Body of pancreas (tissue), 4 donors: ENCODE data around the gene NUDT11. TPM values are rescaled to one million over a fixed set of nuclear protein-coding genes. Genes with fewer than 3 reads are reported as not detected.
"Not testable (repeated sequence)": the region's sequence is repeated elsewhere in the genome, so short reads cannot be mapped to it uniquely, and the experiment has no call there.

Experiments used
- ATAC-seq: fragments of 150-250 bp; one replicate; pipeline ENCODE4 v1.9.1; 2016
- DNase-seq, 4 donors: peaks; one replicate each; pipeline ENCODE4 v3.0.0-alpha.2; 2019
- H3K27ac ChIP-seq, 4 donors: fragments of 200-600 bp; sonication (generic); 1 replicate in 3 of 4; 2 replicates in 1 of 4; pipeline versions ENCODE4 v1.5.1 to v1.6.1; 2016 to 2019; ENCODE audit warnings: mild to moderate bottlenecking in 1 of 4, mixed read lengths in 1 of 4, moderate library complexity in 1 of 4
- H3K27me3 ChIP-seq, 2 donors: fragments of 200-600 bp; sonication (generic); one replicate each; pipeline ENCODE4 v1.6.0; 2016; ENCODE audit warnings: mild to moderate bottlenecking in 1 of 2
- H3K36me3 ChIP-seq, 2 donors: fragments of 200-600 bp; sonication (generic); replicated peaks in 1 of 2; 2 replicates each; pipeline ENCODE4 v1.5.1; 2016; ENCODE audit warnings: low read depth in 2 of 2; ENCODE audit not compliant: insufficient read depth in 1 of 2
- H3K4me1 ChIP-seq: fragments of 200-600 bp; sonication (generic); one replicate; pipeline ENCODE4 v1.6.0; 2016
- H3K4me3 ChIP-seq, 2 donors: fragments of 200-600 bp; sonication (generic); 1 replicate in 1 of 2; 2 replicates in 1 of 2; pipeline ENCODE4 v1.5.1; 2016 to 2019
- H3K9me3 ChIP-seq, 3 donors: fragments of 200-600 bp; sonication (generic); 1 replicate in 2 of 3; 2 replicates in 1 of 3; pipeline ENCODE4 v1.5.1; 2016
- POLR2A ChIP-seq, 3 donors: fragments of 450-650 bp; IDR thresholded peaks; one replicate each; pipeline ENCODE4 v1.6.1; 2016; ENCODE audit warnings: antibody characterized with exemption in 3 of 3, mild to moderate bottlenecking in 2 of 3
- WGBS, 2 donors: methylation state at CpG; one replicate each; pipeline ENCODE4 v1.1.5; 2017; 5-methylcytosine and 5-hydroxymethylcytosine counted together
- intact Hi-C: fragments of 100-400 bp; cut with DNase I; formaldehyde crosslinking; loops from one replicate; pipeline ENCODE4 v1.15.1; 2023
- total RNA-seq, 2 donors: library from RNA; depleted of rRNA; stranded (reverse); fragments of >200 nt; gene quantifications; one replicate each; pipeline ENCODE4 v1.1.0, GENCODE V29; 2016
- TF ChIP-seq, protein P1 (sequence below), 7 experiments: fragments of 450-650 bp in 4 of 7; fragments of 200-600 bp in 3 of 7; sonication (generic) in 3 of 7; IDR thresholded peaks; one replicate each; pipeline ENCODE4 v1.5.1; 2016 to 2019; ENCODE audit warnings: antibody characterized with exemption in 7 of 7

Gene NUDT11
- total RNA-seq = 1 to 10 TPM; 2.0 to 2.1 TPM

- 0 to 1% methylated on average over 7 to 20 of the region's 96 CpGs for WGBS, 2 donors
- ATAC-seq (peak; percentile 87), DNase-seq (peak; percentile 54 to 72 (median 60))
- Histone ChIP-seq H3K4me1 (no peaks in the 10 kb centered on the region), H3K36me3 (no peaks in the 10 kb centered on the region), H3K4me3 (peak within 1 kb of the TSS in 1 of 2 donors; percentile 32), H3K27me3 (no peaks in the 10 kb centered on the region), H3K27ac (no peak within 1 kb of the TSS), H3K9me3 (no peaks in the 10 kb centered on the region)
- TF ChIP-seq POLR2A (IDR thresholded peaks at IDR 0.05) = peak in 1 of 3 donors; percentile 21
- TF ChIP-seq, protein P1, sequence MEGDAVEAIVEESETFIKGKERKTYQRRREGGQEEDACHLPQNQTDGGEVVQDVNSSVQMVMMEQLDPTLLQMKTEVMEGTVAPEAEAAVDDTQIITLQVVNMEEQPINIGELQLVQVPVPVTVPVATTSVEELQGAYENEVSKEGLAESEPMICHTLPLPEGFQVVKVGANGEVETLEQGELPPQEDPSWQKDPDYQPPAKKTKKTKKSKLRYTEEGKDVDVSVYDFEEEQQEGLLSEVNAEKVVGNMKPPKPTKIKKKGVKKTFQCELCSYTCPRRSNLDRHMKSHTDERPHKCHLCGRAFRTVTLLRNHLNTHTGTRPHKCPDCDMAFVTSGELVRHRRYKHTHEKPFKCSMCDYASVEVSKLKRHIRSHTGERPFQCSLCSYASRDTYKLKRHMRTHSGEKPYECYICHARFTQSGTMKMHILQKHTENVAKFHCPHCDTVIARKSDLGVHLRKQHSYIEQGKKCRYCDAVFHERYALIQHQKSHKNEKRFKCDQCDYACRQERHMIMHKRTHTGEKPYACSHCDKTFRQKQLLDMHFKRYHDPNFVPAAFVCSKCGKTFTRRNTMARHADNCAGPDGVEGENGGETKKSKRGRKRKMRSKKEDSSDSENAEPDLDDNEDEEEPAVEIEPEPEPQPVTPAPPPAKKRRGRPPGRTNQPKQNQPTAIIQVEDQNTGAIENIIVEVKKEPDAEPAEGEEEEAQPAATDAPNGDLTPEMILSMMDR (IDR thresholded peaks at IDR 0.05) = no peak
- intact Hi-C loops = no loop called here
Measured at GRCh38 chrX:51496501-51497291, at the start of gene NUDT11. NUDT11 (minus strand) TSS chrX:51496592; CDS start chrX:51496444, 148 bp downstream.

DNA sequence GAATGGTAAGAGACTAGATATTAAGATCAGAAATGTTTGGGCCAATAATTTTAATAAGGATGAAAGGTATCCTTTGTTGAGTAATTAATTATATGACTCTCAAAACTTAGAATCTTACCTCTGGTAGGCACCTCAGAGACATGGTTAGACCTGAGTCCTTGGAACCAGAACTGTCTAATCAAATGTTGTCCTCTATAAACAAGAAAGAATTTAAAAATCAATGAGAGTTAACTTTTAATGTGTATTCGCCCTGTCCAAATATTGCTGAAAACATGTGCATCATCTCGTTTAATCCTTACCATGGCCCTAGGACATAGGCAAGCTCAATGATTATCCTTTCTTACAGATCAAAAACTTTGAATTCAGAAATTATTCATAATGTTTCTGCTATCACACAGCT lies 24.0 kb upstream of the NUDT11 start:
- Histone ChIP-seq H3K4me1 (no peaks in the 10 kb centered on the region), H3K27ac (no peak overlapping the region), H3K9me3 (no peaks in the 10 kb centered on the region), H3K27me3 (no peaks in the 10 kb centered on the region), H3K4me3 (no peak overlapping the region), H3K36me3 (no peaks in the 10 kb centered on the region)
- no peak for TF ChIP-seq POLR2A (IDR thresholded peaks at IDR 0.05)
- TF ChIP-seq, protein P1 (IDR thresholded peaks at IDR 0.05) = no peak
- WGBS, 2 donors = 14 to 20% methylated on average over 2 of the region's 2 CpGs
- intact Hi-C loops = no loop called here
- no peak for ATAC-seq
- DNase-seq = no peak

DNA sequence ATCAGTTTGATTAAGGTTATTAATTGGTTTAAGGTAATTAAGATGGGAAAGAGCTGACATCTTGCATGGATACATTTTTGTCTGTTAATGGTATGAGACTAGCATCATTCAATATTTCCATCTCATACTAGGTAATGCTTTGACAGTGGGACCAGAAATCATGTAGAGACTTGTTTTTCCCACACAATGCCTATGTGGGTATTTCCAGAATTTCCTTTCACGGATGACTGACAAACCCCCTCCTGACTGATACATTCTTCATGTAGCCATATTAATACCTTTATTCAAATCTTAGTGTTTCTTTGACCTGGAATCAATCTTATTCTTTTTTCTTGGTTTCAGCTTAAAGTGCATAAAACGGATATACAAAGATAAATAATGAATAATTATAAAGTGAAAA lies 22.7 kb upstream of the NUDT11 start:
- intact Hi-C loops = not testable (repeated sequence)

GRCh38 chrX:51507551-51507950 lies 11.2 kb upstream of the NUDT11 start:
- no peak for TF ChIP-seq POLR2A (IDR thresholded peaks at IDR 0.05)
- TF ChIP-seq, protein P1 (IDR thresholded peaks at IDR 0.05) = no peak
- Histone ChIP-seq H3K27ac (no peak overlapping the region), H3K4me1 (no peaks in the 10 kb centered on the region), H3K4me3 (no peak overlapping the region), H3K27me3 (no peaks in the 10 kb centered on the region), H3K9me3 (no peaks in the 10 kb centered on the region), H3K36me3 (no peaks in the 10 kb centered on the region)
- ATAC-seq (no peak), DNase-seq (no peak)
- intact Hi-C loops = no loop called here
- WGBS, 2 donors = 89 to 94% methylated on average over 3 of the region's 3 CpGs

More for the DNA sequence above, 22.7 kb upstream of the NUDT11 start:
- H3K4me1 ChIP-seq, H3K9me3 ChIP-seq, H3K27me3 ChIP-seq, H3K27ac ChIP-seq, DNase-seq, H3K4me3 ChIP-seq, ATAC-seq, H3K36me3 ChIP-seq: not testable (repeated sequence)
- 62 to 70% methylated on average over 2 of the region's 2 CpGs for WGBS, 2 donors

GRCh38 chrX:51495701-51496488 lies 497 bp downstream of the NUDT11 start:
- intact Hi-C loops, H3K9me3 ChIP-seq, H3K27me3 ChIP-seq, H3K4me1 ChIP-seq, H3K36me3 ChIP-seq, H3K27ac ChIP-seq: not testable (repeated sequence)
- ATAC-seq (peak; percentile 38), DNase-seq (peak in 1 of 4 donors; percentile 8)
- 2 to 7% methylated on average over 10 to 25 of the region's 60 CpGs for WGBS, 2 donors
- H3K4me3 ChIP-seq = peak overlapping the region in 1 of 2 donors; percentile 32
